Stimulated activated naive CD8-positive, alpha-beta T cell treated with anti-CD3 and anti-CD28 coated beads, Interleukin-15, amount 100 ng/mL, for 72 hours (primary cell): ENCODE data around the gene TRIM17.

Experiments
- ATAC-seq: fragments of 150-1000 bp; cut with Tn5 transposase; 2 replicates; pipeline ENCODE4 v1.10.0; 2021; ENCODE audit warnings: mild to moderate bottlenecking, moderate library complexity
- DNase-seq, 2 donors: peaks; one replicate each; pipeline ENCODE4 v3.0.0; 2021 to 2022
- H3K27ac Mint-ChIP-seq, 2 donors: one replicate each; pipeline ENCODE4 v1.8.0; 2022; ENCODE audit warnings: mild to moderate bottlenecking in 2 of 2, mixed read lengths in 2 of 2, moderate library complexity in 2 of 2
- H3K27me3 Mint-ChIP-seq: one replicate; pipeline ENCODE4 v1.8.0; 2022; ENCODE audit warnings: mixed read lengths
- H3K4me1 Mint-ChIP-seq: one replicate; pipeline ENCODE4 v1.8.0; 2022; ENCODE audit warnings: mild to moderate bottlenecking, mixed read lengths
- H3K4me3 Mint-ChIP-seq, 2 donors: one replicate each; pipeline ENCODE4 v1.8.0; 2022; ENCODE audit warnings: mild to moderate bottlenecking in 2 of 2, mixed read lengths in 2 of 2, moderate library complexity in 1 of 2
- H3K9me3 Mint-ChIP-seq, 2 donors: one replicate each; pipeline ENCODE4 v1.8.0; 2022; ENCODE audit warnings: mixed read lengths in 2 of 2

TRIM17 gene

DNA sequence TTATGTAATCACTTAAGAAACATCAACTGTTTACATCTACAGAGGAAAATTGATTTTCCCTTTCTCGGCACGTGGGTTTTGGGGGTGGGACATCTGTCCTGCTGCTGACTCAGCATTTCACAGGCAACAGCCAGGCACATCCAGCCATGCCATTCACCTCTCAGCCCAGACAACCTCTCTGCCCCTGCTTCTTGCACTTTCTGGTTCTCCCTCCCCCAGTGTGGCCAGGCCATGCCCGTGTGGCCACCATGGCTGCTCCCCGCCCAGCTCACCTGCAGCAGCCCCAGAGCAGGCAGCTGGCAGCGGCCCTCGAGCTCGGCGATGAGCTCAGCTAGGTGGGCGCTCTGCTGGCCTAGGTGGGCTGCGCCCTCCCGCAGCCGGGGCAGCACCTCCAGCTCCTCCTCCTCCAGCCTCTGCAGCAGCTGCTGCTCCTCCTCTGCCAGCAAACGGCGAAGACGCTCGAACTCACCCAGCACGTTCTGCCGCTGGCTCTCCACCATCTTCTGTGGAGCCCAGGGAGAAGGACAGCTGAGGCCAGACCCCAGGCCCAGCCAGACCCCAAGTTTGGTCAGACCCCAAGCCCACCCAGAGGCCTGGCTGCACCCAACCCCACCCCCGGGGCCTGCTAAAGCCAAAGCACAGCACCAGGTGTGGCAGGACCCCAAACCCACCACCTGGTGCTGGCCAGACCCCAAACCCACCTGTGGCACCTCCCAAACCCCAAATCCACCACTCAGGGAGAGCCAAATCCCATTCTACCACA is 15.8 kb downstream of the TRIM17 start:
- Mint-ChIP-seq H3K27ac (peak overlapping the region in 1 of 2 donors; percentile 93), H3K4me1 (peaks cover 58% of the 10 kb centered on the region), H3K4me3 (no peak overlapping the region), H3K27me3 (no peaks in the 10 kb centered on the region), H3K9me3 (no peaks in the 10 kb centered on the region)
- ATAC-seq, result no peak
- no peak for DNase-seq

DNA sequence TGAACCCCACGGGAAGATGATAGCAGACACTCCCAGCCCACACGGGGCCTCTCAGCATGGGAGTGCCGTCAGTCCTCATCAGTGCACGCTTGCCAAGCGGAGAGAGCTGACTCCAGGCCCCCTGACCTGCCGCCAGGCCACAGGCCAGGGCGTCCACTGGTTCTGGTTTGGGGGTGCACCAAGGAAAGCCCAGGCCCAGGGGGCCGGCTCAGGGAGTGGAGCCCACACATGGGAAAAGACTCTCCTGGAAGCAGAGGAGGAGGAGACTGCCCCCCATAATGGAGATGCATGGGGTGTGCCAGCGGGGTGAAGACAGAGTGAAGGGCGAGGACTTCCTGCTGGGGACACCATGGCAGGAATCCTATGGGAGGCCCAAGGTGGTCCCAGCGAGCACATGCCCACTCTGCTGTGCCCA is 16.4 kb downstream of the TRIM17 start:
- H3K9me3 Mint-ChIP-seq, result no peaks in the 10 kb centered on the region
- no peak for ATAC-seq
- H3K27me3 Mint-ChIP-seq, result no peaks in the 10 kb centered on the region
- no peak overlapping the region for H3K27ac Mint-ChIP-seq
- DNase-seq, result no peak
- H3K4me1 Mint-ChIP-seq, result peaks cover 52% of the 10 kb centered on the region
- no peak overlapping the region for H3K4me3 Mint-ChIP-seq

DNA sequence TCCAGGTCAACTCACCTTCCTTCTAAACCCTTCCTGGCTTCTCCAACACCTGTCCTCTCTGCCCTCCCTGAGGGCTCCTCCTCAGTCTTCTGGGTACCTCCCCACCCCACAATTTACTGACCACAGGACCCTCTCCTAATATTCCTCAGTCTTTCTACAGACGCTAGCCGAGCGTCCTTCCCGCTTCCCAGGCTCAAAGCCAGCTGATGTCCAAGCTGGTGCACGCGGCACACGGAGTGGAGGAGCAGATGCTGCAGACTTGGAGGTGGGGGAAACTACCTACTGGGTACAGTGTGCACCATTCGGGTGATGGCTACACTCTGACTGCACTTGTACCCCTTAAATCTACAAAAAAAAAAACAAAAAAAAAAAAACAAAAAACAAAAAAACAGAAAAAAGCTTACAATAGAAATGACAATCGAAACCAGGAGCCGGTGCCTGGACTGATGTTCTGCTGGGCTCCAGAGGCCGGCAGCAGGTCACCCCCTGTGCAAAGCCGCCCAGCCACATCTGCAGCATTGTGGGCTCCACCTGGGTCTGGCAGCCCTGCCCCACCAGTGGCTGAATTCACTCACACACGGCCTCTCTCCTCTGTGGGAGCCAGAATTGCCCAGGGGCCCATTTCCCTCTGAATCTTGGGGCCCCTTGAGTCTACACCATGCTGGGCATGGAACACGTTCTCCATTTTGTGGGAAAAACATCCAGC is 17.0 kb downstream of the TRIM17 start:
- Mint-ChIP-seq H3K9me3 (no peaks in the 10 kb centered on the region), H3K27ac (peak overlapping the region in 1 of 2 donors; percentile 49), H3K27me3 (no peaks in the 10 kb centered on the region), H3K4me1 (peaks cover 46% of the 10 kb centered on the region), H3K4me3 (no peak overlapping the region)
- ATAC-seq (no peak), DNase-seq (no peak)

DNA sequence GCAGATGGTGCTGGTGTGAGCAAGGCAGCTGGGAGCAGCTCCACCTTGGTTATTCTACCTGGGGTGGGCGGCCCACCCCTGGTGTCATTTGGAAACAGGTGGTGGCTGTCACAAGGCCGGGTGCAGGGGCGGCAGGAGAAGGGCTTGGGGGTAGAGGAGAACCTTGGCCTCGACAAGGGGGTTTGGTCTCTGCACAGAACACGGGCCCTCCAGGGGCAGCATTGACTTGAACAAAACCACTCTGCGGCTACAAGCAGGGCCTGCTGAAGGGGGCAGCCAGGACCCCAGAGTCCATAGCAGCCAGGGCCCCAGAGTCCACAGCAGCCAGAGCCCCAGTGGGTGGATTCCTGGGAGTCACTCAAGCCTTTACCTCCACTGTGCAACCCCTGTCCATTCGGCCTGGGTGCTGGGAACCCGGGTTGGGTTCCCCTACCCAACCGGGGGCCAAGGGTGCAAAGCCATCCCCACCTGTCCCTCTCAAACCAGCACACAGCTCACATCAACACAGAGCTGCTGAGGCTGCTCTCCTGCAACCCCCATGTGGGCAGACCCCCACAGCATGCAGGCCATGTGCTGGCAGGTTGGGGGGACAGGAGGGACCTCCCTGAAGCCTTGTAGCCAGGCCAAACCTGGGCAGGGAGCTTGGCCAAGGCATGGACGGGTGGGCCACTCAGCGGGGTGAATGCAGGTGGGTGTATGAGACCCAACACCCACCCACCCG is 17.8 kb downstream of the TRIM17 start:
- Mint-ChIP-seq H3K4me1 (peaks cover 38% of the 10 kb centered on the region), H3K27me3 (no peaks in the 10 kb centered on the region), H3K27ac (peak overlapping the region in 1 of 2 donors; percentile 48), H3K9me3 (no peaks in the 10 kb centered on the region), H3K4me3 (no peak overlapping the region)
- DNase-seq (no peak), ATAC-seq (no peak)

DNA sequence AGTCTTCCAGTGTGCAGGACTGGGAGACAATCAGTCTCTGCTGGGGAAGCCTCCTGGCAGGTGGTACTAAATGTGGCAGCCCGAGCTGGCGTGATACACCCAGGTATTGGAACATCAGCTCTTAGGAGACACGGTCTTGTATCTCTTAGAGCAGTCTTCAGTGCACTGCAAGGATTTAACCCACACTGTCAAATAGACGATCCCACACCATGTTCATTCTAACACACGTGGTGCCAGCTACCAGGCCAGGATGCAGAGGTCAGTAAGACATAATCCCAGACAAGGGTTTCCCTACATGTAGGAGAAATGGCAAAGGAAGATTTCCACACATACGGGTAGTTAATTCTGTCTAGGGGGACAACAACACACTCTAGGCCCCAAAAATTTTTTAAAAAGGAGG is 18.7 kb downstream of the TRIM17 start:
- ATAC-seq (no peak), DNase-seq (no peak)
- Mint-ChIP-seq H3K9me3 (no peaks in the 10 kb centered on the region), H3K4me3 (no peak overlapping the region), H3K27ac (peak overlapping the region in 1 of 2 donors; percentile 12), H3K4me1 (peaks cover 29% of the 10 kb centered on the region), H3K27me3 (no peaks in the 10 kb centered on the region)

- no peak overlapping the region for H3K4me3 Mint-ChIP-seq
- H3K4me1 Mint-ChIP-seq, result peaks cover 19% of the 10 kb centered on the region
- peak overlapping the region in 1 of 2 donors; percentile 65 for H3K27ac Mint-ChIP-seq
- no peaks in the 10 kb centered on the region for H3K9me3 Mint-ChIP-seq
- ATAC-seq (no peak), DNase-seq (no peak)
- no peaks in the 10 kb centered on the region for H3K27me3 Mint-ChIP-seq
These were observed 19.6 kb downstream of the TRIM17 start for GRCh38 chr1:228396770-228397662.

GRCh38 chr1:228394571-228395394 is 21.9 kb downstream of the TRIM17 start:
- DNase-seq (no peak), ATAC-seq (no peak)
- Mint-ChIP-seq H3K4me3 (no peak overlapping the region), H3K9me3 (no peaks in the 10 kb centered on the region), H3K4me1 (no peaks in the 10 kb centered on the region), H3K27me3 (no peaks in the 10 kb centered on the region), H3K27ac (peak overlapping the region in 1 of 2 donors; percentile 69)

DNA sequence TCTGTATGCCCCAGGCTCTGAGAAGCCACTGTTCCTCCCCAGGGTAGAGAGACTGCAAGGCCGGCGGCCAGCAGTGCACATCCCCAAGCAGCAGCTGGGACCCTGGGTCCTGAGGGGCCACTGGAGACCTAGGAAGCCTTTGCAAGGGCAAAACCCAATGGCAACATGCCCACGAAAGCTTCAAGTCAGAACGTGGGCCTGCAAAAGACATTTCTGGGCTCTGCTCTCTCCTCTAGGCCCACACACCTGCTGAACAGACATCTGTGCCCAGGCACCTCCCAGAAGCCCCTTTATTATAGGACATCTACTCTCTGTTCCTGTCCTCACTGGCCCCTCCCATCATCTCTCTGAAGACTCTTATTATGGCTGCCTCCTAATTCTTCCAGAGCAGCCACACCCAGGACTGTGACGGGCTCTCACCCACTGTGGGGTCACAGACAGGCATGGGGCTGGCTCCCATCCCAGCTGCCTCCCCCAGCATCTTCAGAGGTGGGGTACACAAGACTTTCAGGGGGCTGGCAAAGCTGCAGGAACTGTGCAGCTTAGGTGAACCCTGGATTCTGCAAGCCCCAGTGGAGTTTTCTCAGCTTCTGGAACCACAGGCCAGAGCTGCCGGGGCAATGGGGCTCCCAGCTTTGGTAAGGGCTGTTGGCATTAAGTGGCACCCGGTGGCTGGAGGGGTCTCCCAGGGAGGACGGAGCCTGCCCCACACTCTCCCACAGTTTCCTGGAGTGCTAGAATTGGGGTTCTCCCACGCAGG is 22.7 kb downstream of the TRIM17 start:
- Mint-ChIP-seq H3K27ac (no peak overlapping the region), H3K4me1 (no peaks in the 10 kb centered on the region), H3K27me3 (no peaks in the 10 kb centered on the region), H3K4me3 (no peak overlapping the region), H3K9me3 (no peaks in the 10 kb centered on the region)
- ATAC-seq (no peak), DNase-seq (no peak)

DNA sequence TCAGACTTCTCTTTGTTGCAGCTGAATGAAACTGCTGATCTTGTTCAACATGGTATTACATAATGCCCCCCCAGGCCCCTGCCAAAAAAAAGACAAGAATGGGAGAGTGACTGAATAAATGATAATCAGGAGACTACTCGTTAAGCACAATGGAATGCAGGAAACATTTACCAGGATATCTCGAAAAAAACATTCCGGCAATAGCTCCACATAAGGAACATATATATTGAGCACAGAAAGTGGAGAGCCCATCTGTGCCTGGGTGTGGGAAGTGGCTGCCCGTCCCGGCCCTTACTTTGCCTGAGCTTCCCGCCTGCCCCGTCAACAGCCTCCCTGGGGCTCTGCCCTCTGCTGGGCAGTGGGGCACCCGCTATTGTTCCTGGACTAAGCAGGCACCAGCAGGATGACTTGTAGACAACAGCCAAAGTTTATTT is 23.4 kb downstream of the TRIM17 start:
- H3K27ac Mint-ChIP-seq, result no peak overlapping the region
- no peak overlapping the region for H3K4me3 Mint-ChIP-seq
- no peak for DNase-seq
- H3K9me3 Mint-ChIP-seq, result no peaks in the 10 kb centered on the region
- ATAC-seq, result peak; percentile 38
- H3K27me3 Mint-ChIP-seq, result no peaks in the 10 kb centered on the region
- no peaks in the 10 kb centered on the region for H3K4me1 Mint-ChIP-seq

DNA sequence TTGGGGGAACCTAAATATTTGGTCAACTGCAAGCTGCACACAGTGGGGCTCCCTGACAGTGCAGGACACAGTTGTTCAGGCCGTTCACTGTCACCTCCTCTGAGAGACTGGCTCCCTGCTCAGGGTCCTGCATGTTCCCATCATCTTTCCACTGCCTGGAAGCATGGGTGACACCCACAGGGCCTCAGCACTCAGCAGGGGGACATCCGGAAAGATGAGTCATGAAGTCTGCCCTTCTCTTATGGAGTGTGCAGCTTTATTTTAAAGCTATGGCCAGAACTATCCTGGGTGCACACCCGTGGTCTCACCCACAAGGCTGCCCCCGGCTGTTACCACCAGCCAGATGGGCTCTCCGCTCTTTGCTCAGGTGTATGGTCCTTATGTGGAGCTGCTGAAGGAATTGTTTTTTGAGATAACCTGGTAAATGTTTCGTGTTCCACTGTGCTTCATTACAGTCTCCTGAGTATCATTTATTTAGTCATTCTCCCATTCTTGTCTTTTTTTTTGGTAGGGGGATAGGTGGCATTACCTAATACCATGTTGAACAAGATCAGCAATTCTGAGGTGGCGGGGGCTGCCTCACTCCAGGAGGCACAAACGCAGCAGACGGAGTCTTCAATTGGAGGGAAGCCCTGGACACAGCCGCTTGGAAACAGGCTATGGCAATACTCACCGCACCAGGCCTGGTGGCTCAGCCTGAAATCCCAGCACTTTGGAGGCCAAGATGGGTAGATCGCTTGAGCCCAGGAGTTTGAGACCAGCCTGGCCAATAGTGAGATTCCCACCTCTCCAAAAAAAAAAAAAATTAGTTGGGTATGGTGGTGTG is 24.3 kb downstream of the TRIM17 start:
- no peaks in the 10 kb centered on the region for H3K9me3 Mint-ChIP-seq
- H3K4me3 Mint-ChIP-seq, result no peak overlapping the region
- DNase-seq (no peak), ATAC-seq (peak; percentile 18)
- H3K27me3 Mint-ChIP-seq, result no peaks in the 10 kb centered on the region
- H3K27ac Mint-ChIP-seq, result no peak overlapping the region
- no peaks in the 10 kb centered on the region for H3K4me1 Mint-ChIP-seq

GRCh38 chr1:228391411-228392020 is 25.1 kb downstream of the TRIM17 start:
- H3K4me3 Mint-ChIP-seq, result no peak overlapping the region
- H3K27me3 Mint-ChIP-seq, result no peaks in the 10 kb centered on the region
- H3K4me1 Mint-ChIP-seq, result no peaks in the 10 kb centered on the region
- ATAC-seq (peak; percentile 56), DNase-seq (no peak)
- no peaks in the 10 kb centered on the region for H3K9me3 Mint-ChIP-seq
- peak overlapping the region in 1 of 2 donors; percentile 87 for H3K27ac Mint-ChIP-seq

GRCh38 chr1:228390649-228391048 is 26.0 kb downstream of the TRIM17 start:
- Mint-ChIP-seq H3K9me3 (no peaks in the 10 kb centered on the region), H3K27me3 (no peaks in the 10 kb centered on the region), H3K27ac (no peak overlapping the region), H3K4me1 (no peaks in the 10 kb centered on the region), H3K4me3 (no peak overlapping the region)
- DNase-seq, result no peak
- ATAC-seq, result no peak

DNA sequence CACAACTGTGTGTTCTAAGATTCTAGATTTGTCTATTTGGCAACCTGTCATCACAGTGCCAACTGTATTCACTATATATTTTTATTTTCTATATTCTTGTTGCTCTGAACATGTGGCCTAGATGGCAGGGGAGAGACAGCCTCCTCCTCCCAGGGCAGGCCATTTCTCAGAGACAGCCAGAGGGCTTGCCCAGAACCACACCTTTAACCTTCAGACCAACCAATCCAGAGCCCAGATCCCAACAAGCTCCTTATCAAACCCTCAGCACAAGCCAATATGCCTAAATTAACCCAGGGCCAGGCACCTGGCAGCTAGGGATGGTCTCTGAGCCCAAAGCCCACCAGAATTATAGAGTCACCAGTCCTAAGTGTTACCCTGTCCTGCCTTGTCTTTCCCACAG is 29.3 kb downstream of the TRIM17 start:
- no peak for DNase-seq
- Mint-ChIP-seq H3K4me1 (no peaks in the 10 kb centered on the region), H3K27me3 (peaks cover 9% of the 10 kb centered on the region), H3K27ac (no peak overlapping the region), H3K4me3 (no peak overlapping the region), H3K9me3 (no peaks in the 10 kb centered on the region)
- no peak for ATAC-seq
